Neuron (in vitro differentiated cells): Measurements from ENCODE around the gene ICAM5.
"Not testable (repeated sequence)": the region's sequence is repeated elsewhere in the genome, so short reads cannot be mapped to it uniquely, and the experiment has no call there.

Source experiments
- H2AFZ ChIP-seq: one replicate; pipeline ENCODE4 v1.6.1; 2013; ENCODE audit warnings: low read depth, mild to moderate bottlenecking, inconsistent platforms, low read length, moderate library complexity
- H3K27me3 ChIP-seq: one replicate; pipeline ENCODE4 v1.6.1; 2013; ENCODE audit warnings: low read length; ENCODE audit not compliant: insufficient read depth
- H3K36me3 ChIP-seq: one replicate; pipeline ENCODE4 v1.6.1; 2013; ENCODE audit warnings: low read length; ENCODE audit not compliant: insufficient read depth
- H3K4me1 ChIP-seq: one replicate; pipeline ENCODE4 v1.6.1; 2013; ENCODE audit warnings: low read length; ENCODE audit not compliant: insufficient read depth
- H3K4me3 ChIP-seq: 2 replicates; pipeline ENCODE4 v1.5.1; 2013; ENCODE audit warnings: mild to moderate bottlenecking, low read length, moderate library complexity
- H3K9me3 ChIP-seq: one replicate; pipeline ENCODE4 v1.6.1; 2013; ENCODE audit warnings: low read length

ICAM5 gene

GRCh38 chr19:10328558-10329429 lies 39.0 kb downstream of the ICAM5 start:
- Histone ChIP-seq H3K27me3 (no peaks in the 10 kb centered on the region), H2AFZ (no peak overlapping the region), H3K36me3 (peaks cover 64% of the 10 kb centered on the region), H3K4me1 (peaks cover 8% of the 10 kb centered on the region), H3K9me3 (no peaks in the 10 kb centered on the region), H3K4me3 (no peak overlapping the region)

DNA sequence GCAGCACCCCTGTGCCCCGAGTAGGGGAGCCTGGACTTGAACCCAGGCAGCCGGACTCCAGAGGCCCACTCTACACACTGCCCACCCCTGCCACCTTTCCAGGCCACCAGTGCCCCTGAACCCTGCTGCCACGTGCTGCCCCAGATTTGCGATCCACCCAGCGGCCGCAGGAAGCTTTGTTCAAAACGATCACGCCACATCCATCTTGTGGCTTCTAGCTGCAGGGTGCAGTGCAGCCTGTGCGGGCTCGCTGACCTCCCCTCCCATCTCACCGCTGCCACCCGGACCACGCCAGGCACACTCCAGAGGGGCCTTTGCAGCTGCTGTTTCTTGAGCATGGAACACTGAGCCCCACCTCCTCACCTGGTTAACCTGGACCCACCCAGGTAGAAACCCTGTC lies 39.8 kb downstream of the ICAM5 start:
- Histone ChIP-seq H3K4me1 (peaks cover 12% of the 10 kb centered on the region), H3K9me3 (no peaks in the 10 kb centered on the region), H2AFZ (no peak overlapping the region), H3K27me3 (no peaks in the 10 kb centered on the region), H3K4me3 (no peak overlapping the region), H3K36me3 (peaks cover 57% of the 10 kb centered on the region)

- peaks cover 12% of the 10 kb centered on the region for H3K4me1 ChIP-seq
- no peaks in the 10 kb centered on the region for H3K9me3 ChIP-seq
- H3K36me3 ChIP-seq: peaks cover 34% of the 10 kb centered on the region
Observed at GRCh38 chr19:10332158-10332964, 42.6 kb downstream of the ICAM5 start.

GRCh38 chr19:10332965-10333757 lies 43.4 kb downstream of the ICAM5 start, which contains the start of gene RAVER1:
TSS of gene RAVER1 (minus strand) at chr19:10333529. CDS start at chr19:10333507, 22 bp downstream.
- peak within 1 kb of the TSS; percentile 20 for H2AFZ ChIP-seq
- H3K4me1 ChIP-seq: peaks cover 12% of the 10 kb centered on the region
- H3K9me3 ChIP-seq: no peaks in the 10 kb centered on the region

More at GRCh38 chr19:10332158-10332964, 42.6 kb downstream of the ICAM5 start:
- Histone ChIP-seq H2AFZ (peak overlapping the region; percentile 20), H3K4me3 (peak overlapping the region; percentile 79), H3K27me3 (no peaks in the 10 kb centered on the region)

DNA sequence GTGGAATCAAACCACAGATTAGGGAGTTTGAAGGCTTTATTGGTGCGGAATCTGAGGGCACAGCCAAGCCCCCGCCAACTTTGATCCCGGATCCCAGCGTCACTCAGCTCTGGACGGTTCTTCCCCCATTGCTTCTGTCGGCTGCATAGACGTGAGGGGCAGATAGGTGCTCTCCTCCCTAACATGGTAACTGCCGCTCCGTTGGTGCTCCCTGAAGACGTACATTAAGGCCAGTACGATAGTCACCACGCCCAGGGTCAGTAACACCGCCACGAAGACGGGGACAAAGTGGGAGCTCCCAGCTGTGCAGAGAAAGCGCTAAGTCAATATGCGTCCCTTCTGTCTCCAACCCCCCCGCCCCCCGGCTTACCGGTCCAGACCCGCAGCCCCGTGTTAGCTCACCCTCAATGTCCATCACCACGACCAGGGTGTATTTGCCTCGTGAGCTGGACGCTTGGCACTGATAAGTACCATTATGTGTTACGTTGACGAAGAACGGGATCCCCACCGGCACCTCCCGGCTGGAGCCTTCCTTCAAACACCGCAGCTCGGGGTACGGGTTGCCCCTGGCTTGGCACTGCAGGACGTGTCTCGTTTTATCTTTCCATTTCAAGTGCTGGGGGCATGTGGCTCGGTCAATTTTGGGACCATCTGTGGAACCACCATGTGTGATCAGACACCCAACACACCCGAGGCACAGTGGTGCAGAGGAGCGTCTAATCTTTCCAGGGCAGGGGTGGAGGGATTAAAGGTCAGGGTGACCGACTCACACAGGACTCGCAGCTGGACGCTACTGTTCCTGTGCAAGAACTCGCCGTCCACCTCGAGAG lies 44.2 kb downstream of the ICAM5 start:
- H3K4me3 ChIP-seq: peak overlapping the region; percentile 79
- peaks cover 19% of the 10 kb centered on the region for H3K36me3 ChIP-seq
- no peak overlapping the region for H2AFZ ChIP-seq

More at GRCh38 chr19:10332965-10333757, 43.4 kb downstream of the ICAM5 start, which contains the start of gene RAVER1:
- no peaks in the 10 kb centered on the region for H3K27me3 ChIP-seq
- peaks cover 26% of the 10 kb centered on the region for H3K36me3 ChIP-seq
- peak within 1 kb of the TSS; percentile 79 for H3K4me3 ChIP-seq

GRCh38 chr19:10334588-10335351 lies 45.0 kb downstream of the ICAM5 start:
- Histone ChIP-seq H3K36me3 (peaks cover 11% of the 10 kb centered on the region), H3K9me3 (no peaks in the 10 kb centered on the region), H2AFZ (no peak overlapping the region), H3K27me3 (no peaks in the 10 kb centered on the region), H3K4me3 (no peak overlapping the region), H3K4me1 (peaks cover 12% of the 10 kb centered on the region)

More for the DNA sequence above, 44.2 kb downstream of the ICAM5 start:
- no peaks in the 10 kb centered on the region for H3K9me3 ChIP-seq
- no peaks in the 10 kb centered on the region for H3K27me3 ChIP-seq
- peaks cover 12% of the 10 kb centered on the region for H3K4me1 ChIP-seq

GRCh38 chr19:10335352-10335985 lies 45.7 kb downstream of the ICAM5 start:
- Histone ChIP-seq H3K27me3 (no peaks in the 10 kb centered on the region), H3K4me3 (no peak overlapping the region), H3K4me1 (peaks cover 12% of the 10 kb centered on the region)

DNA sequence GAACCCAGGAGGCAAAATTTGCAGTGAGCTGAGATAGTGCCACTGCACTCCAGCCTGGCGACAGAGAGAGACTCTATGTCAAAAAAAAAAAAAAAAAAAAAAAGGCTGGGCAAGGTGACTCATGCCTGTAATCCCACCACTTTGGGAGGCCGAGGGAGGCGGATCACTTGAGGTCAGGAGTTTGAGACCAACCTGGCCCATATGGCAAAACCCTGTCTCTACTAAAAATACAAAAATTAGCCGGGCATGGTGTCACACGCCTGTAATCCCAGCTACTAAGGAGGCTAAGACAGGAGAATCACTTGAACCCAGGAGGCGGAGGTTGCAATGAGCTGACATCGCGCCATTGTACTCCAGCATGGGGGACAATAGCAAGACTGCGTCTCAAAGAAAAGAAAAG lies 47.0 kb downstream of the ICAM5 start:
- not testable (repeated sequence) for H3K36me3 ChIP-seq, H3K9me3 ChIP-seq, H3K27me3 ChIP-seq, H2AFZ ChIP-seq, H3K4me3 ChIP-seq
- H3K4me1 ChIP-seq: peaks cover 12% of the 10 kb centered on the region

More at GRCh38 chr19:10335352-10335985, 45.7 kb downstream of the ICAM5 start:
- Histone ChIP-seq H3K36me3 (peaks cover 5% of the 10 kb centered on the region), H2AFZ (no peak overlapping the region), H3K9me3 (no peaks in the 10 kb centered on the region)

DNA sequence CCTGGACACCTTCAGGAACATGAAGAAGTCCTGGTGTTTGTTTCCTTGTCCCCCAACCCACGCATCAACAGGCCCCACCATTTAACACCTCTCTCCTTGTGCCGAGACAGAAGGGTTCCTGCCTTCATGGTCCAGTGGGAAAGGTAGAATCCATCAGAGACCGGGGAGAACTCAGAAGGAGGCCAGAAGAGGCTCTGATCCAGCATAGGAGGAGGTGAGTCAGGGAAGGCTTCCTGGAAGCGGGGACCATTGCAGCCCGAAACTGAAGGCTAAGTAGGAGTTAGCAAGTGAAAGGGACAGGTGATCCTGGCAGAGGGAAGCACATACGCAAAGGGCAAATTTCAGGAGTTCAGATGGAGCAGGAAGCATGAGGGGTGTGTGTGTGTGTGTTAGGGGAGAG lies 49.2 kb downstream of the ICAM5 start:
- no peak overlapping the region for H3K4me3 ChIP-seq
- no peaks in the 10 kb centered on the region for H3K9me3 ChIP-seq
- no peaks in the 10 kb centered on the region for H3K36me3 ChIP-seq
- H2AFZ ChIP-seq: no peak overlapping the region
- peaks cover 2% of the 10 kb centered on the region for H3K4me1 ChIP-seq
- H3K27me3 ChIP-seq: no peaks in the 10 kb centered on the region

DNA sequence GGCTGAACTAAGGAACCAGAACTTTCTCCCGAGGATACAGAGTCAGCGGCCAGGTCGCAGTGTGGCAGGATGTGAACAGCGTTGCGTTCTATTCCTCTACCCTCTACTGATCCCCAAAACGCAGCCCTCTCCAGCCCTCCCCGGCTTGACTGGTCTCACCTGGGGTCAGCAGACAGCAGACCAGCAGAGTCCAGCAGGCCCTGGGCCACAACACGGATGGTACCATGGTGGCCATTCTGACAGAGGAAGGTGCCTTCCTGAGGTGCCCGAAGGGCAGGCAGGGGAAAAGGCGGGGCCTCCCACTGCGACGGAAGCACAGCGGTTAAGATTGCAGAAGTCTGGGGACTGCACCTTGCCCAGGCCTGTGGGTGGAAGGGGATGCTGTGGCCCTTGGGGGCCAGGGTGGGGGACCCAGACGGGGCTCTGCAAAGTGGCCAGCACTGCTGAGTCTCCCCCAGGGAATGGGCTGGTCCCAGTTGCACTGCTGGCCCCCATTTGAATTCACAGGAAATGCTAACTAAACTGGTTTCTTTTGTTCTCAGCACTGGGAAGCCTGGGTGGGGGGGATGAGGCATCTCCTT lies 49.7 kb downstream of the ICAM5 start, which contains the start of gene ICAM3:
Gene ICAM3 (minus strand): TSS at position 245 of the 581 bp plus-strand sequence. CDS start 10 bp downstream, at position 235.
- Histone ChIP-seq H3K27me3 (no peaks in the 10 kb centered on the region), H3K4me1 (no peaks in the 10 kb centered on the region)

GRCh38 chr19:10339977-10340376 lies 50.2 kb downstream of the ICAM5 start:
- no peaks in the 10 kb centered on the region for H3K9me3 ChIP-seq
- no peaks in the 10 kb centered on the region for H3K4me1 ChIP-seq
- no peaks in the 10 kb centered on the region for H3K36me3 ChIP-seq
- H3K4me3 ChIP-seq: no peak overlapping the region
- no peak overlapping the region for H2AFZ ChIP-seq
- H3K27me3 ChIP-seq: no peaks in the 10 kb centered on the region

More for the DNA sequence above, 49.7 kb downstream of the ICAM5 start, which contains the start of gene ICAM3:
- no peak within 1 kb of the TSS for H2AFZ ChIP-seq
- no peaks in the 10 kb centered on the region for H3K9me3 ChIP-seq
- H3K36me3 ChIP-seq: no peaks in the 10 kb centered on the region
- no peak within 1 kb of the TSS for H3K4me3 ChIP-seq
